Stimulated activated naive CD8-positive, alpha-beta T cell treated with anti-CD3 and anti-CD28 coated beads, Interleukin-15, Interleukin-2, amounts not matched to agents 100 ng/mL and 50 ng/mL, for 24 hours (primary cell): ENCODE data around the gene MAP4K3.
A peak's percentile ranks its signal among the peaks of the same experiment; 100 is the strongest.

ENCODE experiments used
- H3K27ac Mint-ChIP-seq: one replicate; pipeline ENCODE4 v1.8.0; 2021; ENCODE audit warnings: mild to moderate bottlenecking, mixed read lengths
- H3K27me3 Mint-ChIP-seq: one replicate; pipeline ENCODE4 v1.8.0; 2021; ENCODE audit warnings: mixed read lengths
- H3K36me3 Mint-ChIP-seq: one replicate; pipeline ENCODE4 v1.8.0; 2021; ENCODE audit warnings: low read depth, mixed read lengths
- H3K4me1 Mint-ChIP-seq: one replicate; pipeline ENCODE4 v1.8.0; 2021; ENCODE audit warnings: low read depth, mixed read lengths
- H3K4me3 Mint-ChIP-seq: one replicate; pipeline ENCODE4 v1.8.0; 2021; ENCODE audit warnings: mild to moderate bottlenecking, mixed read lengths
- H3K9me3 Mint-ChIP-seq: one replicate; pipeline ENCODE4 v1.8.0; 2021; ENCODE audit warnings: mixed read lengths

The MAP4K3 gene

DNA sequence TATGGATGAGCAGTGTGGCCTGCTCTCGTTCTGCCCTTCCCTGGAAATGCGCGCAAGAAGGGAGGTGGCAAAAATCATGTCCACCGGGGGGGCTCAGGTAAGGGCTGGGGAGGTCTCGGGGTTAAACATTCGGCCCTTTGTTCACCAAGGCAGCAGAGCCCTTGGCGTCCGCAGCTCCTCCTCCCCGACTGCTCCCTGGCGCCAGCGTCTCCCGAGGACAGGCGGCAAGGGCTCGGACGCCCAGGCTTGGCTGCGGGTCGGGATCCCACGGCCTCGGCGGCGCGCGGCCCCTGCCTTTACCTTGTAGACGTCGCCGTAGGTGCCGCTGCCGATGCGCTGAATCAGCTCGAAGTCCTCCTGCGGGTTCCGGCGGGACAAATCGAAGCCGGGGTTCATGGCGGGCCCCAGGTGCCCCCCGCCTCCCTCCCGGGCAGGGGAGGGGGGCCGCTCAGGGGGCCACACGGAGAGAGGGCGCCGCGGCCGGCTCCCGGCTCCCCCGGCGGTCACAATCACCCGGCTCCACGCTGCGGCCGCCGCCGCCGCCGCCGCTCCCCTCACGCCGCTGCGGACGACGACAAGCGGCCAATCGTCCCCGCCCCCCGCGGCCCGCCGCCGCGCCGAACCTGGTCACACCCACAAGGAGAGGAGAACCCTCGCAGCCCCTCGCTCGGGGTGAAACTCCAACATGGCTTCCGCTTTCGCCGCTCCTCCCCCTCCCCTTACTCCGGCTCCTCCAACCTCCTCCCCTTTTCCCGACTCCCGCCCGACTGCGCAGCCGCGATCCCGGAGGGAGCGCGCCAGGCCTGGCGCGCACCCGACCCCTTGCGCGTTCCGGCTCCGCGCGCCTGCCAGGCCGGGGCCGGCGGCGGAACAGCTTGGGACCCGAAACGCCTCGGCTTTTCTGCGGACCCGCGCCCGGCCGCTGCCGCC is at the start of gene MAP4K3:
Gene MAP4K3 (minus strand): TSS at position 694 of the 930 bp plus-strand sequence. CDS start 298 bp downstream, at position 396.
- Mint-ChIP-seq H3K4me1 (peaks cover 70% of the 10 kb centered on the region), H3K27me3 (no peaks in the 10 kb centered on the region), H3K4me3 (peak within 1 kb of the TSS; percentile 92), H3K9me3 (peaks cover 3% of the 10 kb centered on the region), H3K27ac (peak within 1 kb of the TSS; percentile 83), H3K36me3 (peaks cover 4% of the 10 kb centered on the region)

- no peak overlapping the region for H3K27ac Mint-ChIP-seq
- H3K4me3 Mint-ChIP-seq, result no peak overlapping the region
- no peaks in the 10 kb centered on the region for H3K9me3 Mint-ChIP-seq
- peaks cover 8% of the 10 kb centered on the region for H3K4me1 Mint-ChIP-seq
- H3K27me3 Mint-ChIP-seq, result no peaks in the 10 kb centered on the region
- no peaks in the 10 kb centered on the region for H3K36me3 Mint-ChIP-seq
Observed at GRCh38 chr2:39486071-39486470, 49.0 kb upstream of the MAP4K3 start.

- Mint-ChIP-seq H3K9me3 (no peaks in the 10 kb centered on the region), H3K4me3 (no peak overlapping the region), H3K27ac (no peak overlapping the region), H3K4me1 (peaks cover 4% of the 10 kb centered on the region), H3K27me3 (no peaks in the 10 kb centered on the region), H3K36me3 (no peaks in the 10 kb centered on the region)
Observed at GRCh38 chr2:39484620-39485495, 47.8 kb upstream of the MAP4K3 start.

- H3K27me3 Mint-ChIP-seq, result no peaks in the 10 kb centered on the region
- no peak overlapping the region for H3K4me3 Mint-ChIP-seq
- no peaks in the 10 kb centered on the region for H3K36me3 Mint-ChIP-seq
- no peaks in the 10 kb centered on the region for H3K9me3 Mint-ChIP-seq
- H3K4me1 Mint-ChIP-seq, result peaks cover 4% of the 10 kb centered on the region
- no peak overlapping the region for H3K27ac Mint-ChIP-seq
Observed at GRCh38 chr2:39484206-39484605, 47.1 kb upstream of the MAP4K3 start.

DNA sequence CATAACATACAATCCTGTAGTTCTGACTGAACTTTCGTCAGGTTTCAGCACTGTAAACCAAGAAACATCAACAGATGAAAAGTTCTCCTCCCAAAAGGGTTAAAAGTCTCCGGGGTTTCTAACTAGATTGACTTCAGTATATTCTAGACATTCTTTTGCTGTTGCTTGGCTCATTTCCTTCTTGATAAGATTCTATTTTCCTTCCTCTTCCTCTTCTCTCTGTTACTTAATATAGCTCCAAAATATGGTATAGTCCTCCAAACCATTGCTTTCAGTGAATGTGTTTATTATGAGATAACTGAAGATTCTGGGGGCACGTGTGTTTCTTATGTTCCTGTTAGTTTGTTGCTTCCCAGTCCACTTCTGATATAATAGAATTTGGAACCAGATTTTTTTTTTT is 46.4 kb upstream of the MAP4K3 start:
- peaks cover 9% of the 10 kb centered on the region for H3K4me1 Mint-ChIP-seq
- no peaks in the 10 kb centered on the region for H3K9me3 Mint-ChIP-seq
- no peaks in the 10 kb centered on the region for H3K27me3 Mint-ChIP-seq
- no peak overlapping the region for H3K4me3 Mint-ChIP-seq
- no peak overlapping the region for H3K27ac Mint-ChIP-seq
- no peaks in the 10 kb centered on the region for H3K36me3 Mint-ChIP-seq

DNA sequence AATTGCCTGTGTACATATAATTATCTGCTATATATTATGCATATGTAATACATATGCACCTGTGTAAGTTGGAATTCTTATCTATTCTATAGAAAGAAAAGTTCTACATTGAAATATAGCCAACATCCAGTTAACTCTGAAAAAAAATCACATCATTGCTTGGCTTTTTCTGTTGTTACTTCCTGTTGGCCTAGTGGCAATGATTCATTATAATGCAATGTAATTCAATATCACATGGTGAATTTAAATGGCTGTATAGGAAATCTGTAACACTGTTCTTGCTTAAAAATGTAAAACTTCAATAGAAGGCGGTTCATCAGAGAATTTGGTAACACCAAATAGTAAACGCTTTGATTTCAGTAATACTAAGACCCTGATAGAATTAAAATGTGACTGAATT is 44.5 kb upstream of the MAP4K3 start:
- no peaks in the 10 kb centered on the region for H3K27me3 Mint-ChIP-seq
- H3K9me3 Mint-ChIP-seq, result peaks cover 8% of the 10 kb centered on the region
- peaks cover 16% of the 10 kb centered on the region for H3K4me1 Mint-ChIP-seq
- no peak overlapping the region for H3K27ac Mint-ChIP-seq
- peaks cover 16% of the 10 kb centered on the region for H3K36me3 Mint-ChIP-seq
- H3K4me3 Mint-ChIP-seq, result no peak overlapping the region

GRCh38 chr2:39479696-39480095 is 42.6 kb upstream of the MAP4K3 start:
- Mint-ChIP-seq H3K27ac (no peak overlapping the region), H3K4me3 (no peak overlapping the region), H3K36me3 (peaks cover 23% of the 10 kb centered on the region), H3K9me3 (peaks cover 8% of the 10 kb centered on the region), H3K4me1 (peaks cover 21% of the 10 kb centered on the region), H3K27me3 (no peaks in the 10 kb centered on the region)

DNA sequence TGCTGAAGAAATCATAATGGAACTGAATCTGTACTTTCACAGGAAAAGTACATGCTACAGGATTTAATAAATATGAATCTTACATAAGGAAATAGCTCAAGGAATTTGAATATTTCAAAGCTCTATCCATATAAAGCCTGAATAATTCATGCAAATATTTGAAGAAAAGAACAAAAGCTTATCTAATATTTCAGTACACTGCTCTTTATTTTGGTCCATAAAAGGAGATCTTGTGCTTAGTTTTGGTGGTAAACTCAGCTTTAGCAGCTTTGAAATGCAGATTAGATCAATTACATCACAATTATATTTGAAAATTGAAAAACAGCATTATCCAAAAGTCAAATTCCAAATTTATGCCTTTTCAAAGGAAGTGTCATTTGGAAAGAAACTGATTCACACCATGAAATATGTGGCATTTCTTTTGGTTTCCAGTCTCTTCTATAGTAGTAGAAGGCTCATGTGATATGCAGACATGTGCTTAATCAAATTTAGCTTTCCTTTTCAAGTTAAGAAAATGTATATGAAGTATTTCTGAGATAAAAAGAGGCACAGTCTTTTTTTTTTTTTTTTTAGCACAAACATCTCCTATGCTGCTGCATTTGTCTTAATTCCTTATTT is 42.1 kb upstream of the MAP4K3 start:
- H3K9me3 Mint-ChIP-seq, result peaks cover 8% of the 10 kb centered on the region
- peaks cover 23% of the 10 kb centered on the region for H3K36me3 Mint-ChIP-seq
- H3K4me1 Mint-ChIP-seq, result peaks cover 21% of the 10 kb centered on the region
- H3K27me3 Mint-ChIP-seq, result no peaks in the 10 kb centered on the region
- H3K4me3 Mint-ChIP-seq, result no peak overlapping the region
- H3K27ac Mint-ChIP-seq, result no peak overlapping the region

DNA sequence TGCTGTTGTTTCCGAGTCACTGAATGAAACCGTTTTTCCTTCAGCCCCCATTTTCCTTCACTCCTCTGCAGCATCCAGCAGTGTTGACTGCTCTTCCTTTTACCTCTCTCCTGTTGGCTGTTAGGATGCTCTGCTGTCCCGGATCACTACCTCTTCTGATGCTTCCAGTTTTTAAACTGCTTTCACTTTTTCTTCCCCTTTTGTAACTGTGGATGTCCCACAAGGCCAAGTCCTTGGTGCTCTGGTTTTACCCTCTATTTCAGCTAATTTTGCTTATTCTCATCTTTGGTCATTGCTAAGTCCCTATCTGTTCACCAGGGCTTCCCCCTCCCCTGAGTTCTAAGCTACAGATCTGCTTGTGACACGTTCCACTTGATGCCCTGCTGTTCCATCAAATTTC is 39.4 kb upstream of the MAP4K3 start:
- Mint-ChIP-seq H3K9me3 (peaks cover 8% of the 10 kb centered on the region), H3K4me1 (peaks cover 16% of the 10 kb centered on the region), H3K36me3 (peaks cover 23% of the 10 kb centered on the region), H3K27me3 (no peaks in the 10 kb centered on the region), H3K4me3 (no peak overlapping the region), H3K27ac (peak overlapping the region; percentile 34)

DNA sequence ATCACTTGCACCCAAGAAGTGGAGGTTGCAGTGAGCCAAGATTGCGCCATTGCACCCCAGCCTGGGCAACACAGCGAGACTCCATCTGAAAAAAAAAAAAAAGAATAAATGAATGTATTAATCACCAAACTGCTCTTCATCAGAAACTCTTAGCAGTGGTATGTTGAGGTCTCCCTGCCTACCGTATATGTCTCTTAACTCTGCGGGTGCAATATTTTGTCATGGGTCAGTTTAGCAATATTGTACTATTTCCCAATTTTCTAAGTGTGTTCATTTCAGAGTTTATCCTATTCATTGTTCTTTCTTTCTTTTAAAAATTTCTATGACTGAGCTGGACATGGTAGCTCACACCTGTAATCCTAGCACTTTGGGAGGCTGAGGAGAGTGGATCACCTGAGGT is 37.9 kb upstream of the MAP4K3 start:
- peaks cover 27% of the 10 kb centered on the region for H3K4me1 Mint-ChIP-seq
- H3K9me3 Mint-ChIP-seq, result peaks cover 8% of the 10 kb centered on the region
- no peak overlapping the region for H3K4me3 Mint-ChIP-seq
- H3K27ac Mint-ChIP-seq, result no peak overlapping the region
- peaks cover 23% of the 10 kb centered on the region for H3K36me3 Mint-ChIP-seq
- H3K27me3 Mint-ChIP-seq, result no peaks in the 10 kb centered on the region

DNA sequence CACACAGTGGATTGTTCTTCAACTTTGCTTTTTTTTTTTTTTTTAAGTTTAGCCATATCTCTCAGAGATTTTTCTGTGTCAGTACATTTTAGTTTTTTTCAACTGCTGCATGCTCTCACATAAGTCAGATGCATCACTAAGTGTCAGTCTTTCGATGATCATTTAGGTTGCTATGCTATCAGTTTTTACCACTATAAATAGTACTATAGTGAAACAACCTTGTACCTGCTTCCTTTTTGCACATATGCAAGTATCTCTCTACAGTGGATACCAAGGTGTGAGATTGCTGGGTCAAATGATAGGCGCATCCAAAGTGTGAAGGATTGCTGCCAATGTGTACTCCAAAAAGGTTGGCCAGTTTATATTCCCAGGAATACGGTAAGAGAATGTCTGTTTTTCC is 33.5 kb upstream of the MAP4K3 start:
- Mint-ChIP-seq H3K27me3 (no peaks in the 10 kb centered on the region), H3K36me3 (peaks cover under 1% of the 10 kb centered on the region), H3K27ac (peak overlapping the region; percentile 9), H3K4me1 (peaks cover 37% of the 10 kb centered on the region), H3K4me3 (no peak overlapping the region), H3K9me3 (no peaks in the 10 kb centered on the region)

DNA sequence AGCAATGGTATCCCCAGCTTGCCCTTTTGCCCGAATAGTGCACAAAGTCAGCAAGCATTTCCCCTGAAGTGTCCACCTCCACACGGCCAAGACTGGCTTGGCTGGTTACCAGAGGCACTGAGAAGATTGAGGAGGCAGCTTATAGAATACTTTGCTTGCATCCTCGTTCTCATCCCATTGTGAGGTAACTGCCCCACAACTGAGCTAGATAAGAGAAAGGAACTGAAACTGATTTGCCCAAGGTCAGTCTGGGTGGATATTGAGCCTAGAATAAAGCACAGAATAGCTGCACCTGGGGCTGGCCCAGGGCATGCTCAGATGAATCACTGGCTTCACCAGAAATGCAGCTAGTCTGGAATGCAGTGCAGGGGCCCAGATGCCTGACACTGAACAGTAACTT is 32.7 kb upstream of the MAP4K3 start:
- H3K27me3 Mint-ChIP-seq, result no peaks in the 10 kb centered on the region

DNA sequence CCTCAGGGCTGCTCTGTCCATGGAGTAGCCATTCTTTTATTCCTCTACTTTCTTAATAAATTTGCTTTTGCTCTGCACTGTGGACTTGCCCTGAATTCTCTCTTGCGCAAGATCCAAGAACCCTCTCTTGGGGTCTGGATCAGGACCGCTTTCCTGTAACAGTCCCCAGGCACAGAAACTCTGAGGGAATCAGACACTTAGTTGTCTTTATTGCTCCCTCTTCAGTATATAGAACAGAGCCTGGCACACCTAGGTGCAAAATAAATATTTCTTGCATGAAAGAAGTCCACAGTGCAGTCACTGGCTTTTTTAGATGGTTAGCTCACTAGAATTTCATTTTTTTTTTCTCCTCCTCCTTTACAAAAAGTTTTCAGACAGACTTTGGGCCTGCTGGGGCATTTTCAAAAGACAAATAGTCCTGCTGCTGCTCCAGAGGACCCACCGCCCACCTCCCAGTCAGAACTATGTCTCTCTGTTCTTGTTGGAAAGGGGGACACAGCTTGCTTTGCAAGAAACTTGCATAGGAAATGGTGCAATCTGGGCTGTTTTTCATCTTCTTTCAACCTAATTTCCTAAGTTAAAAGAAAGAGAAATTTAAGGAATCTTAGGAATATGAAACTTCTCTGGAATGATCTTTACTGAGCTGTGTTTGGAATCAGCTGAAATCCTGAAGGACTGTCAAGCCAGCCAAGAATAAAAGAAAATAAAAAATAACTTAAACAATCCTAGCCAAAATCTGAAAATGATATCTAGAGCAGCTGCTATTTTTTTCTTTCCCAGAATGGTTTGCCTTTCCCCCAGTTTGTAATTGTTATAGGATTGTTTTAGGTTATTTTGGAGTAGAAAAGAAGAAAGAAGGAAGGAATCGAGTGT is 31.7 kb upstream of the MAP4K3 start:
- Mint-ChIP-seq H3K27me3 (no peaks in the 10 kb centered on the region), H3K36me3 (no peaks in the 10 kb centered on the region), H3K27ac (peak overlapping the region; percentile 6), H3K4me1 (peaks cover 37% of the 10 kb centered on the region), H3K9me3 (no peaks in the 10 kb centered on the region), H3K4me3 (no peak overlapping the region)

More for the DNA sequence above, 32.7 kb upstream of the MAP4K3 start:
- Mint-ChIP-seq H3K27ac (peak overlapping the region; percentile 42), H3K36me3 (no peaks in the 10 kb centered on the region), H3K4me3 (no peak overlapping the region), H3K4me1 (peaks cover 37% of the 10 kb centered on the region), H3K9me3 (no peaks in the 10 kb centered on the region)

- H3K9me3 Mint-ChIP-seq, result no peaks in the 10 kb centered on the region
- H3K27ac Mint-ChIP-seq, result no peak overlapping the region
- H3K4me1 Mint-ChIP-seq, result peaks cover 37% of the 10 kb centered on the region
- no peaks in the 10 kb centered on the region for H3K27me3 Mint-ChIP-seq
- H3K4me3 Mint-ChIP-seq, result no peak overlapping the region
- no peaks in the 10 kb centered on the region for H3K36me3 Mint-ChIP-seq
Observed at GRCh38 chr2:39466311-39466710, 29.2 kb upstream of the MAP4K3 start.
